Ovary (tissue), 3 donors: ENCODE measurements around the gene MOB4.

Experiments
- CTCF ChIP-seq, 3 donors: fragments of 450-650 bp in 2 of 3; fragments of 200-600 bp in 1 of 3; IDR thresholded peaks; one replicate each; pipeline versions ENCODE4 v1.5.1 to v1.8.0; 2016 to 2022; ENCODE audit warnings: antibody characterized with exemption in 3 of 3, mild to moderate bottlenecking in 1 of 3
- EP300 ChIP-seq: sonication (generic); formaldehyde crosslinking; IDR thresholded peaks from one replicate; pipeline ENCODE4 v1.6.1; 2017; ENCODE audit warnings: antibody characterized with exemption
- POLR2A ChIP-seq: fragments of 450-650 bp; IDR thresholded peaks from one replicate; pipeline ENCODE4 v1.6.1; 2017; ENCODE audit warnings: antibody characterized with exemption, mild to moderate bottlenecking, moderate library complexity
- donor health status: DM: no; HTN: no; CAD: no.

GRCh38 chr2:197498235-197498936 is 17.5 kb upstream of the MOB4 start:
- TF ChIP-seq CTCF (IDR thresholded peaks at IDR 0.05): no peak
- TF ChIP-seq POLR2A: no peak
- no peak for TF ChIP-seq EP300
